Hepatocyte (in vitro differentiated cells): ENCODE measurements around the gene NKAIN2. TPM values are rescaled to one million over a fixed set of nuclear protein-coding genes. Genes with fewer than 3 reads are reported as not detected.

Experiments used
- DNase-seq: peaks from one replicate; pipeline ENCODE4 v3.0.0-alpha.2; 2016; ENCODE audit warnings: low spot score
- H2AFZ ChIP-seq: fragments of 200-600 bp; sonication (generic); 2 replicates; pipeline ENCODE4 v1.6.0; 2016; ENCODE audit warnings: antibody characterized with exemption, mild to moderate bottlenecking
- H3K27ac ChIP-seq: fragments of 200-600 bp; sonication (generic); 2 replicates; pipeline ENCODE4 v1.5.1; 2016; ENCODE audit warnings: mild to moderate bottlenecking
- H3K27me3 ChIP-seq: fragments of 200-600 bp; sonication (generic); 2 replicates; pipeline ENCODE4 v1.6.1; 2016
- H3K36me3 ChIP-seq: fragments of 200-600 bp; sonication (generic); replicated peaks from 2 replicates; pipeline ENCODE4 v1.5.1; 2016; ENCODE audit warnings: low read depth; ENCODE audit not compliant: insufficient read depth
- H3K4me1 ChIP-seq: fragments of 200-600 bp; sonication (generic); 2 replicates; pipeline ENCODE4 v1.5.1; 2016; ENCODE audit warnings: mild to moderate bottlenecking, moderate library complexity; ENCODE audit not compliant: insufficient read depth
- H3K4me2 ChIP-seq: fragments of 200-600 bp; sonication (generic); 2 replicates; pipeline ENCODE4 v1.6.0; 2016
- H3K4me3 ChIP-seq: fragments of 200-600 bp; sonication (generic); 2 replicates; pipeline ENCODE4 v1.5.1; 2016; ENCODE audit warnings: mild to moderate bottlenecking
- H3K79me2 ChIP-seq: fragments of 200-600 bp; sonication (generic); 2 replicates; pipeline ENCODE4 v1.6.0; 2017; ENCODE audit warnings: mild to moderate bottlenecking
- H3K9me2 ChIP-seq: fragments of 200-600 bp; sonication (generic); replicated peaks from 2 replicates; pipeline ENCODE4 v1.6.0; 2017; ENCODE audit warnings: mild to moderate bottlenecking; ENCODE audit not compliant: insufficient read depth
- H3K9me3 ChIP-seq: fragments of 200-600 bp; sonication (generic); 2 replicates; pipeline ENCODE4 v1.5.1; 2016; ENCODE audit warnings: low read depth, mild to moderate bottlenecking
- H4K20me1 ChIP-seq: fragments of 200-600 bp; sonication (generic); 2 replicates; pipeline ENCODE4 v1.6.0; 2016; ENCODE audit warnings: mild to moderate bottlenecking; ENCODE audit not compliant: insufficient read depth, poor library complexity, severe bottlenecking
- CTCF ChIP-seq: fragments of 200-600 bp; sonication (generic); IDR thresholded peaks from 2 replicates; pipeline ENCODE4 v1.5.1; 2016; ENCODE audit warnings: antibody characterized with exemption, mild to moderate bottlenecking; ENCODE audit not compliant: poor library complexity
- EZH2 ChIP-seq: fragments of 200-600 bp; sonication (generic); IDR thresholded peaks from 2 replicates; pipeline ENCODE4 v1.6.1; 2016; ENCODE audit warnings: antibody characterized with exemption, mild to moderate bottlenecking, borderline replicate concordance
- EZH2phosphoT487 ChIP-seq: fragments of 200-600 bp; sonication (generic); IDR thresholded peaks from one replicate; pipeline ENCODE4 v1.6.1; 2018; ENCODE audit warnings: antibody characterized with exemption, mild to moderate bottlenecking, low read depth, moderate library complexity; ENCODE audit not compliant: unreplicated experiment, severe bottlenecking
- WGBS: methylation state at CpG from one replicate; pipeline ENCODE4 v1.1.6; 2016; ENCODE audit warnings: low lambda C conversion rate; ENCODE audit errors: missing lambda C conversion rate; 5-methylcytosine and 5-hydroxymethylcytosine counted together
- polyA plus RNA-seq: library from polyadenylated mRNA; unstranded; fragments of >200 nt; fragmentation: Nextera tagmentation; extraction: Ambion mirVana; gene quantifications from 2 replicates; pipeline ENCODE4 v1.2.1, GENCODE V29; 2016
- total RNA-seq: library from RNA; depleted of rRNA; stranded (reverse); fragments of >200 nt; gene quantifications from 2 replicates; pipeline ENCODE4 v1.2.3, GENCODE V29; 2014

NKAIN2 gene
- total and polyA plus RNA-seq, 2 experiments from 2014 or later: 0.48 to 2.6 TPM

GRCh38 chr6:124524491-124525200 is 721.0 kb downstream of the NKAIN2 start:
- Histone ChIP-seq H3K4me1 (no peaks in the 10 kb centered on the region), H3K4me3 (no peak overlapping the region), H3K36me3 (no peaks in the 10 kb centered on the region), H2AFZ (no peak overlapping the region), H3K9me3 (no peaks in the 10 kb centered on the region), H3K27ac (no peak overlapping the region), H3K79me2 (no peaks in the 10 kb centered on the region), H3K9me2 (no peaks in the 10 kb centered on the region), H3K4me2 (no peak overlapping the region), H4K20me1 (no peaks in the 10 kb centered on the region), H3K27me3 (no peaks in the 10 kb centered on the region)
- WGBS: 59% methylated on average over 7 of the region's 7 CpGs
- no peak for TF ChIP-seq EZH2
- DNase-seq: no peak

- DNase-seq: no peak
- Histone ChIP-seq H3K9me3 (no peaks in the 10 kb centered on the region), H3K27ac (no peak overlapping the region), H3K4me2 (no peak overlapping the region), H4K20me1 (no peaks in the 10 kb centered on the region), H3K36me3 (no peaks in the 10 kb centered on the region), H3K4me1 (no peaks in the 10 kb centered on the region), H3K79me2 (no peaks in the 10 kb centered on the region), H3K27me3 (no peaks in the 10 kb centered on the region), H3K4me3 (no peak overlapping the region), H3K9me2 (no peaks in the 10 kb centered on the region), H2AFZ (no peak overlapping the region)
- TF ChIP-seq CTCF (no peak), EZH2phosphoT487 (no peak), EZH2 (no peak)
- 57% methylated on average over 1 of the region's 1 CpG for WGBS
Observed at GRCh38 chr6:124530926-124531325, 727.3 kb downstream of the NKAIN2 start.

- DNase-seq: no peak
- Histone ChIP-seq H4K20me1 (no peaks in the 10 kb centered on the region), H3K79me2 (no peaks in the 10 kb centered on the region), H3K9me3 (no peaks in the 10 kb centered on the region), H3K27ac (no peak overlapping the region), H3K4me2 (no peak overlapping the region), H2AFZ (no peak overlapping the region), H3K36me3 (no peaks in the 10 kb centered on the region), H3K9me2 (no peaks in the 10 kb centered on the region), H3K4me1 (no peaks in the 10 kb centered on the region), H3K27me3 (no peaks in the 10 kb centered on the region), H3K4me3 (no peak overlapping the region)
- WGBS: 13% methylated on average over 1 of the region's 1 CpG
- TF ChIP-seq CTCF: no peak
- TF ChIP-seq EZH2phosphoT487: no peak
- no peak for TF ChIP-seq EZH2
Observed at GRCh38 chr6:124535299-124535698, 731.6 kb downstream of the NKAIN2 start.

GRCh38 chr6:124535746-124536145 is 732.1 kb downstream of the NKAIN2 start:
- no peak overlapping the region for H3K27ac ChIP-seq
- TF ChIP-seq EZH2phosphoT487 (no peak), EZH2 (no peak), CTCF (no peak)
- no peaks in the 10 kb centered on the region for H4K20me1 ChIP-seq
- no peak overlapping the region for H3K4me3 ChIP-seq
- H3K36me3 ChIP-seq: no peaks in the 10 kb centered on the region
- no peaks in the 10 kb centered on the region for H3K4me1 ChIP-seq
- no peaks in the 10 kb centered on the region for H3K79me2 ChIP-seq
- H3K9me3 ChIP-seq: no peaks in the 10 kb centered on the region
- WGBS: 57% methylated on average over 9 of the region's 9 CpGs
- H3K4me2 ChIP-seq: no peak overlapping the region
- H3K27me3 ChIP-seq: no peaks in the 10 kb centered on the region
- no peaks in the 10 kb centered on the region for H3K9me2 ChIP-seq
- H2AFZ ChIP-seq: no peak overlapping the region
- no peak for DNase-seq
